Prostate gland (tissue), 2 donors: ENCODE measurements around the gene COX8A. TPM values are rescaled to one million over a fixed set of nuclear protein-coding genes. Genes with fewer than 3 reads are reported as not detected.
"Not testable (repeated sequence)": the region's sequence is repeated elsewhere in the genome, so short reads cannot be mapped to it uniquely, and the experiment has no call there.

Source experiments
- DNase-seq: peaks from one replicate; pipeline ENCODE4 v3.0.0-alpha.2; 2019; ENCODE audit warnings: low spot score
- H3K27ac ChIP-seq, 2 donors: fragments of 200-600 bp; sonication (generic); 2 replicates each; pipeline ENCODE4 v1.5.1; 2017 to 2019
- H3K27me3 ChIP-seq: fragments of 200-600 bp; sonication (generic); replicated peaks from 2 replicates; pipeline ENCODE4 v1.5.1; 2019; ENCODE audit not compliant: insufficient read depth
- H3K36me3 ChIP-seq, 2 donors: fragments of 200-600 bp; sonication (generic); 1 replicate in 1 of 2; 2 replicates in 1 of 2; pipeline versions ENCODE4 v1.5.1 to v1.8.1; 2017 to 2019
- H3K4me1 ChIP-seq: fragments of 200-600 bp; sonication (generic); replicated peaks from 2 replicates; pipeline ENCODE4 v1.5.1; 2019
- H3K4me3 ChIP-seq, 2 donors: fragments of 200-600 bp; sonication (generic); 2 replicates each; pipeline ENCODE4 v1.5.1; 2017 to 2019
- H3K9me3 ChIP-seq: fragments of 200-600 bp; sonication (generic); 2 replicates; pipeline ENCODE4 v1.5.1; 2017
- POLR2A ChIP-seq: fragments of 450-650 bp; IDR thresholded peaks from one replicate; pipeline ENCODE4 v1.6.1; 2016; ENCODE audit warnings: antibody characterized with exemption, mild to moderate bottlenecking
- POLR2AphosphoS5 ChIP-seq: sonication (generic); formaldehyde crosslinking; IDR thresholded peaks from one replicate; pipeline ENCODE4 v1.6.1; 2017; ENCODE audit warnings: antibody characterized with exemption
- WGBS: methylation state at CpG from one replicate; pipeline ENCODE4 v1.1.5; 2018; 5-methylcytosine and 5-hydroxymethylcytosine counted together
- intact Hi-C: fragments of 100-400 bp; cut with DNase I; formaldehyde crosslinking; loops from one replicate; pipeline ENCODE4 v1.14.2; 2022
- total RNA-seq, 2 donors: library from RNA; depleted of rRNA; stranded (reverse); fragments of >200 nt; gene quantifications; one replicate each; pipeline ENCODE4 v1.1.0, GENCODE V29; 2016
- TF ChIP-seq, protein P1 (sequence below), 4 experiments: fragments of 200-600 bp in 2 of 4; fragments of 450-650 bp in 2 of 4; sonication (generic) in 2 of 4; IDR thresholded peaks; 1 replicate in 3 of 4; 2 replicates in 1 of 4; pipeline ENCODE4 v1.5.1; 2016 to 2019; ENCODE audit warnings: antibody characterized with exemption in 4 of 4, mild to moderate bottlenecking in 2 of 4, moderate library complexity in 2 of 4

The COX8A gene
- total RNA-seq, 2 donors from 2014 or later = 597 to 1,196 TPM

DNA sequence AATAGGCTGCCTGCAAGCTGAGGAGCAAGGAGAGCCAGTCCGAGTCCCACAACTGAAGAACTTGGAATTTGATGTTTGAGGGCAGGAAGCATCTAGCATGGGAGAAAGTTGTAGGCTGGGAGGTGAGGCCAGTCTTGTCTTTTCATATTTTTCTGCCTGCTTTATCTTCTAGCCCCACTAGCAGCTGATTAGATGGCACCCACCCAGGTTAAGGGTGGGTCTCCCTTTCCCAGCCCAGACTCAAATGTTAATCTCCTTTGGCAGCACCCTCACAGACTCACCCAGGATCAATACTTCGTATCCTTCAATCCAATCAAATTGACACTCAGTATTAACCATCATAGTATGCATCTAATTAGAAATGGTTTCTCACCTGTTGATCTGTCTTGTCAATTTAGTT is 5.0 kb upstream of the COX8A start:
- no peak for TF ChIP-seq POLR2A
- TF ChIP-seq, protein P1, sequence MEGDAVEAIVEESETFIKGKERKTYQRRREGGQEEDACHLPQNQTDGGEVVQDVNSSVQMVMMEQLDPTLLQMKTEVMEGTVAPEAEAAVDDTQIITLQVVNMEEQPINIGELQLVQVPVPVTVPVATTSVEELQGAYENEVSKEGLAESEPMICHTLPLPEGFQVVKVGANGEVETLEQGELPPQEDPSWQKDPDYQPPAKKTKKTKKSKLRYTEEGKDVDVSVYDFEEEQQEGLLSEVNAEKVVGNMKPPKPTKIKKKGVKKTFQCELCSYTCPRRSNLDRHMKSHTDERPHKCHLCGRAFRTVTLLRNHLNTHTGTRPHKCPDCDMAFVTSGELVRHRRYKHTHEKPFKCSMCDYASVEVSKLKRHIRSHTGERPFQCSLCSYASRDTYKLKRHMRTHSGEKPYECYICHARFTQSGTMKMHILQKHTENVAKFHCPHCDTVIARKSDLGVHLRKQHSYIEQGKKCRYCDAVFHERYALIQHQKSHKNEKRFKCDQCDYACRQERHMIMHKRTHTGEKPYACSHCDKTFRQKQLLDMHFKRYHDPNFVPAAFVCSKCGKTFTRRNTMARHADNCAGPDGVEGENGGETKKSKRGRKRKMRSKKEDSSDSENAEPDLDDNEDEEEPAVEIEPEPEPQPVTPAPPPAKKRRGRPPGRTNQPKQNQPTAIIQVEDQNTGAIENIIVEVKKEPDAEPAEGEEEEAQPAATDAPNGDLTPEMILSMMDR (IDR thresholded peaks at IDR 0.05) = no peak
- no peak for TF ChIP-seq POLR2AphosphoS5
- no peaks in the 10 kb centered on the region for H3K4me1 ChIP-seq
- 90% methylated on average over 2 of the region's 2 CpGs for WGBS
- no peaks in the 10 kb centered on the region for H3K36me3 ChIP-seq
- no peaks in the 10 kb centered on the region for H3K9me3 ChIP-seq
- no peaks in the 10 kb centered on the region for H3K27me3 ChIP-seq
- no peak overlapping the region for H3K27ac ChIP-seq
- no peak for DNase-seq
- intact Hi-C loops = no loop called here
- H3K4me3 ChIP-seq = no peak overlapping the region

DNA sequence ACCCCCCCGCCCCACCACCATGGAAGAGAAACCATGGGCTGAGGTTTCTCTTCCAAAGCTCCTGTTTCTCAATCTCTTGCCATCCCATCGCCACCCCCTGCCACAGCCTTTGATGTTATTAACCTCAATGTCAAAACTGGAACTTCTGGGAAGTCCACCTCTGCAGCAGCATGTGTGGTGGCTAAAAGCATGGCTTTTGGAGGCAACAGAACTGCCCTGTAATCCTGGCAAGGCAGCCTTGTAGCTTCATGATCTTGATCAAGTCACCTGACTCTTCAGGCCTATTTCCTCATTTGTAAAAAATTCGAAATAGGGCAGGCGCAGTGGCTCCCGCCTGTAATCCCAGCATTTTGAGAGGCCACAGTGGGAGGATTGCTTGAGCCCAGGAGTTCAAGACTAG is 3.5 kb upstream of the COX8A start:
- H3K9me3 ChIP-seq = no peaks in the 10 kb centered on the region
- no peak for DNase-seq

DNA sequence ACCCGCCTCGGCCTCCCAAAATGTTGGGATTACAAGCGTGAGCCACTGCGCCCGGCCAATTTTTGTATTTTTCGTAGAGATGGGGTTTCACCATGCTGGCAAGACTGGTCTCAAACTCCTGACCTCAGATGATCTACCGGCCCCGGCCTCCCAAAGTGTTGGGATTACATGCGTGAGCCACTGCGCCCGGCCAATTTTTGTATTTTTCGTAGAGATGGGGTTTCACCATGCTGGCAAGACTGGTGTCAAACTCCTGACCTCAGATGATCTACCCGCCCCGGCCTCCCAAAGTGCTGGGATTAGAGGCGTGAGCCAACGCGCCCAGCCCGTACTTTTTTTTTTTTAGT is 535 bp upstream of the COX8A start:
- H3K4me3 ChIP-seq, H3K27ac ChIP-seq, intact Hi-C loops, H3K27me3 ChIP-seq, H3K36me3 ChIP-seq, H3K9me3 ChIP-seq, DNase-seq: not testable (repeated sequence)
- H3K4me1 ChIP-seq = peaks cover 12% of the 10 kb centered on the region
- 64% methylated on average over 18 of the region's 18 CpGs for WGBS

More for the DNA sequence above, 3.5 kb upstream of the COX8A start:
- intact Hi-C loops = no loop called here
- WGBS = 75% methylated on average over 5 of the region's 5 CpGs
- Histone ChIP-seq H3K4me3 (no peak overlapping the region), H3K4me1 (peaks cover 5% of the 10 kb centered on the region), H3K27me3 (no peaks in the 10 kb centered on the region), H3K36me3 (no peaks in the 10 kb centered on the region), H3K27ac (no peak overlapping the region)
- TF ChIP-seq, protein P1 (IDR thresholded peaks at IDR 0.05) = no peak
- TF ChIP-seq POLR2A (no peak), POLR2AphosphoS5 (no peak)

DNA sequence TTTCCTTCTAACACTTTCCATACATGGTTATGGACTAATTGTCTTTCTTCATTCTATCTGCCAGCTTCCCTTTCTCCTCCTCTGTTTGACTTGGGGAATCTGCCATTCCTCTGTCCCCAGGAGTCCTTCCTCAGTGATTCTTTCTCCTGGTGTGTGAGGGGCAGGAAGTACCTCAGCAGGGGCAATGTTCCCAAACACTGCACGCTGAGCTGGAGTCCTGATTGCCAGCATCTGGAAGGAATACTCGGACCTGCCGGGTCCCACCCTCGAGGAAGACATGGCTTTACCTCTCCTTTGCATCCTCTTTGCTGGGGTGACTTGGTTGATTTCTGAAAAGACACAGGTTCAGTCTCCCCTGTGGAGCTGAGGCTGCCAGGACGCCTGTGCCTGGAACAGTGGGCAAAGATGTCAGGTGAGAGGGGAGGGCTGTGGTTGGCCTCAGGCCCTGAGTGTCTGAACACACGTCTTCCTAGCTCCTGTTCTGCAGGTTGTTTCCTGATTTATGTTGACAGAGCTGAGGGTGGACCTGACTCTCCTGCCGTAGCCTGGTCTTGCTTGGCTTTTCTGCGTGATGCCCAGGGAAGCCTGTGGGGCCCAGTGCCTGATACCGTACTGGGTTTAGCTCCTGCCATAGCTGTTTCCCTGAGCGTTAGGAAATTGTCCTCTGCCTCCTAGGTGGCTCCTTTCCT is 4.3 kb downstream of the COX8A start:
- Histone ChIP-seq H3K36me3 (no peaks in the 10 kb centered on the region), H3K4me3 (no peak overlapping the region), H3K4me1 (peaks cover 18% of the 10 kb centered on the region), H3K27me3 (no peaks in the 10 kb centered on the region), H3K9me3 (no peaks in the 10 kb centered on the region), H3K27ac (peak overlapping the region; percentile 58 to 66)
- intact Hi-C loops = no loop called here
- DNase-seq = peak; percentile 36
- TF ChIP-seq POLR2AphosphoS5 (peak; percentile 48), POLR2A (no peak)
- 40% methylated on average over 10 of the region's 10 CpGs for WGBS

DNA sequence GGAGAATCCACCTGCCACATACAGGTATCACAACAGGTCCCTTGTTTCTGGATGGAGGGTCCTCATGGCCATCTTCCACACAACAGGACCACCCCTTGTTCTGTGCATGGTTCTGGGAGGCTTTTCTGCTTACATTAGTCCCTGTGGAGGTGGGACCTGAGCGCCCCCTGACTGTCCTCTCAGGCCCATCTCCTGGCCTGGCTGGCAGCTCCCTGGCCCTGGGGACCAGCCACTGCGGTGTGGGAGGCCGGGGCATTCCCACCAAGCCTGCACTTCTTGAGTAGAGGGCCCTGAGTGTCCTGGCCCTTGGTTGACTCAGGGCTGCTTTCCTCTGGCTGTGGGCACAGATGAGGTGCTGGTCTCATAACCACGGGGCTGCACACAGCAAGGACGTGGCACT is 5.0 kb downstream of the COX8A start:
- DNase-seq = no peak
- H3K4me1 ChIP-seq = peaks cover 18% of the 10 kb centered on the region
- H3K4me3 ChIP-seq = no peak overlapping the region
- no peaks in the 10 kb centered on the region for H3K36me3 ChIP-seq
- TF ChIP-seq POLR2AphosphoS5 = no peak
- H3K27me3 ChIP-seq = no peaks in the 10 kb centered on the region
- no peaks in the 10 kb centered on the region for H3K9me3 ChIP-seq
- WGBS = 82% methylated on average over 5 of the region's 5 CpGs
- peak overlapping the region; percentile 58 to 66 for H3K27ac ChIP-seq
- intact Hi-C loops = no loop called here

DNA sequence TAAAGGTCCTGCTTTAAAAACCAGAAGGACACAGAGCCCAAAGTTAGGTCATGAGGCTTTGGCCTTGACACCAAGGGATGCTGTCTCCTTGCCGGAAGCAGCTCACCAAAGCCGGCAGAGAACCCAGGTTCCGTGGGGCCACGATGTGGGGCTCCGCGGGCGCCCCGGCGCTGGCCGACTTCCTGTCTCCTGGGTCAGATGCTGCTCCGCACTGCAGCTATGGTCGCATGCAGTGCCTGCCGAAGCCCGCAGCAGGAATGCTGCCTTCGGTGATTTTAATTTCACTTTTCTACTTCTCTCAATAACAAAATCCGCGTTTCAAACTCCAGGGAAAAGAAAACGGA is 11.4 kb downstream of the COX8A start:
- no peaks in the 10 kb centered on the region for H3K9me3 ChIP-seq
- no peaks in the 10 kb centered on the region for H3K27me3 ChIP-seq
- H3K4me1 ChIP-seq = peaks cover 7% of the 10 kb centered on the region
- DNase-seq = no peak
- 1% methylated on average over 18 of the region's 18 CpGs for WGBS
- TF ChIP-seq POLR2AphosphoS5 = no peak
- TF ChIP-seq, protein P1 (IDR thresholded peaks at IDR 0.05) = peak in 1 of 4 experiments; percentile 3
- H3K36me3 ChIP-seq = no peaks in the 10 kb centered on the region
- peak overlapping the region; percentile 76 to 94 for H3K4me3 ChIP-seq
- peak overlapping the region; percentile 75 to 78 for H3K27ac ChIP-seq
- intact Hi-C loops = no loop called here
